H1 (cell line): ENCODE measurements around the gene USP38. TPM values are rescaled to one million over a fixed set of nuclear protein-coding genes. Genes with fewer than 3 reads are reported as not detected.

Source experiments
- CTCF ChIA-PET: fragments of 300-600 bp; sonication (Branson Sonifier 250); formaldehyde crosslinking; loops from one replicate; lab custom pipeline; 2021; ENCODE audit not compliant: partially characterized antibody; lab: Charles Lee
- POLR2A ChIA-PET: fragments of 300-600 bp; sonication (Branson Sonifier 250); formaldehyde crosslinking; loops from one replicate; lab custom pipeline; 2021; ENCODE audit warnings: inconsistent platforms; ENCODE audit not compliant: partially characterized antibody; lab: Charles Lee
- DNase-seq, 2 experiments: peaks; one replicate each; pipeline versions ENCODE4 v3.0.0 to v3.0.0-alpha.2; 2010 to 2022; ENCODE audit warnings: low spot score in 2 of 2, low read depth in 1 of 2, mixed read lengths in 1 of 2
- FAIRE-seq: peaks from 2 replicates; lab custom pipeline; 2011; peaks lifted over from hg19 to GRCh38; lab: Jason Lieb, UNC
- H2AFZ ChIP-seq: 2 replicates; pipeline ENCODE4 v1.8.1; 2012; ENCODE audit warnings: low read length, inconsistent platforms
- H2AK5ac ChIP-seq: 2 replicates; pipeline ENCODE4 v1.6.1; 2013; ENCODE audit warnings: low read depth, low read length
- H2BK120ac ChIP-seq: replicated peaks from 2 replicates; pipeline ENCODE3; 2013; ENCODE audit warnings: low read depth, low read length, inconsistent platforms
- H2BK12ac ChIP-seq: 2 replicates; pipeline ENCODE4 v1.6.1; 2013; ENCODE audit warnings: low read depth, low read length
- H2BK15ac ChIP-seq: 2 replicates; pipeline ENCODE4 v1.6.1; 2013; ENCODE audit warnings: low read length
- H2BK20ac ChIP-seq: 2 replicates; pipeline ENCODE4 v1.6.1; 2013; ENCODE audit warnings: low read length
- H2BK5ac ChIP-seq: 2 replicates; pipeline ENCODE4 v1.6.1; 2013; ENCODE audit warnings: low read depth, low read length
- H3K14ac ChIP-seq: 2 replicates; pipeline ENCODE4 v1.6.1; 2013; ENCODE audit warnings: inconsistent platforms; ENCODE audit not compliant: insufficient read length
- H3K18ac ChIP-seq: 2 replicates; pipeline ENCODE4 v1.6.1; 2013; ENCODE audit warnings: low read length; ENCODE audit errors: extremely low read depth
- H3K23ac ChIP-seq: 2 replicates; pipeline ENCODE4 v1.6.1; 2013; ENCODE audit warnings: inconsistent platforms; ENCODE audit not compliant: insufficient read length
- H3K23me2 ChIP-seq: 2 replicates; pipeline ENCODE4 v1.6.1; 2013; ENCODE audit warnings: low read depth, low read length
- H3K27ac ChIP-seq: 2 replicates; pipeline ENCODE4 v1.6.1; 2011; ENCODE audit warnings: low read depth, low read length, inconsistent platforms
- H3K27me3 ChIP-seq, 4 experiments: replicated peaks in 1 of 4; 1 replicate in 1 of 4; 2 replicates in 3 of 4; pipeline versions ENCODE4 v1.6.1 to v1.8.1; 2011 to 2013; ENCODE audit warnings: low read length in 3 of 4, mild to moderate bottlenecking in 3 of 4, inconsistent platforms in 2 of 4, mixed read lengths in 2 of 4, moderate library complexity in 1 of 4; ENCODE audit not compliant: control insufficient read depth in 3 of 4, insufficient read depth in 3 of 4; ENCODE audit errors: extremely low read depth in 1 of 4
- H3K36me3 ChIP-seq, 4 experiments: 2 replicates each; pipeline versions ENCODE4 v1.6.1 to v1.8.1; 2011 to 2013; ENCODE audit warnings: mild to moderate bottlenecking in 4 of 4, low read length in 3 of 4, moderate library complexity in 2 of 4, control low read depth in 1 of 4, inconsistent platforms in 1 of 4; ENCODE audit not compliant: insufficient read depth in 4 of 4, control insufficient read depth in 2 of 4
- H3K4ac ChIP-seq: replicated peaks from 2 replicates; pipeline ENCODE3; 2013; ENCODE audit warnings: low read length, low read depth, mixed read lengths, inconsistent platforms; ENCODE audit not compliant: insufficient read length
- H3K4me1 ChIP-seq, 4 experiments: replicated peaks in 1 of 4; 1 replicate in 1 of 4; 2 replicates in 3 of 4; pipeline versions ENCODE4 v1.6.1 to v1.8.1; 2011 to 2013; ENCODE audit warnings: low read length in 3 of 4, inconsistent platforms in 2 of 4, mixed read lengths in 1 of 4; ENCODE audit not compliant: insufficient read depth in 4 of 4, control insufficient read depth in 3 of 4
- H3K4me2 ChIP-seq, 2 experiments: 2 replicates each; pipeline versions ENCODE4 v1.6.1 to v1.8.1; 2011 to 2013; ENCODE audit warnings: low read depth in 2 of 2, low read length in 2 of 2, control low read depth in 1 of 2, inconsistent platforms in 1 of 2, mild to moderate bottlenecking in 1 of 2; ENCODE audit not compliant: insufficient read depth in 1 of 2
- H3K4me3 ChIP-seq, 4 experiments: fragments of 200-600, 300-600 bp in 1 of 4; sonication (generic), shearing (Covaris generic), sonication (Bioruptor Twin) in 1 of 4; 2 replicates each; pipeline versions ENCODE4 v1.5.1 to v1.8.1; 2011 to 2016; ENCODE audit warnings: low read length in 4 of 4, low read depth in 3 of 4, control low read depth in 2 of 4, inconsistent platforms in 2 of 4, mild to moderate bottlenecking in 2 of 4, mixed read lengths in 1 of 4, moderate library complexity in 1 of 4; ENCODE audit not compliant: insufficient read depth in 2 of 4; ENCODE audit errors: extremely low read depth in 1 of 4
- H3K56ac ChIP-seq: replicated peaks from 2 replicates; pipeline ENCODE3; 2013; ENCODE audit warnings: low read depth, mild to moderate bottlenecking, mixed read lengths, low read length, inconsistent platforms; ENCODE audit not compliant: insufficient read length
- H3K79me1 ChIP-seq: 2 replicates; pipeline ENCODE4 v1.6.1; 2013; ENCODE audit warnings: low read depth, low read length, control low read depth
- H3K79me2 ChIP-seq, 2 experiments: 2 replicates each; pipeline versions ENCODE4 v1.6.1 to v1.8.1; 2012 to 2013; ENCODE audit warnings: low read length in 2 of 2, mild to moderate bottlenecking in 2 of 2, inconsistent platforms in 1 of 2; ENCODE audit not compliant: insufficient read depth in 2 of 2, control insufficient read depth in 1 of 2
- H3K9ac ChIP-seq, 4 experiments: replicated peaks in 1 of 4; 1 replicate in 1 of 4; 2 replicates in 3 of 4; pipeline versions ENCODE4 v1.6.1 to v1.8.1; 2011 to 2013; ENCODE audit warnings: low read depth in 3 of 4, low read length in 3 of 4, control low read depth in 2 of 4, mild to moderate bottlenecking in 2 of 4, moderate library complexity in 2 of 4, inconsistent platforms in 1 of 4; ENCODE audit errors: extremely low read depth in 1 of 4
- H3K9me3 ChIP-seq, 2 experiments: 2 replicates each; pipeline versions ENCODE4 v1.6.1 to v1.8.1; 2012 to 2013; ENCODE audit warnings: mild to moderate bottlenecking in 2 of 2, moderate library complexity in 2 of 2, control low read depth in 1 of 2, inconsistent platforms in 1 of 2, low read depth in 1 of 2, low read length in 1 of 2, mixed read lengths in 1 of 2; ENCODE audit not compliant: insufficient read depth in 2 of 2
- H4K20me1 ChIP-seq, 2 experiments: replicated peaks in 1 of 2; 2 replicates each; pipeline versions ENCODE3 to v1.8.1; 2011 to 2013; ENCODE audit warnings: inconsistent platforms in 2 of 2, low read length in 2 of 2, mild to moderate bottlenecking in 1 of 2; ENCODE audit not compliant: insufficient read depth in 2 of 2, control insufficient read depth in 1 of 2
- H4K5ac ChIP-seq: 2 replicates; pipeline ENCODE4 v1.6.1; 2013; ENCODE audit warnings: low read length, low read depth, mixed read lengths, inconsistent platforms; ENCODE audit not compliant: insufficient read length
- H4K8ac ChIP-seq: 2 replicates; pipeline ENCODE4 v1.8.0; 2013; ENCODE audit warnings: mild to moderate bottlenecking, moderate library complexity, low read length, inconsistent platforms; ENCODE audit not compliant: insufficient read depth; ENCODE audit errors: extremely low read depth
- H4K91ac ChIP-seq: replicated peaks from 2 replicates; pipeline ENCODE3; 2013; ENCODE audit warnings: low read length, mixed read lengths, inconsistent platforms; ENCODE audit not compliant: insufficient read length
- BACH1 ChIP-seq: IDR thresholded peaks from 2 replicates; pipeline ENCODE4 v1.6.1; 2012; ENCODE audit warnings: low read length, improper control_type of control experiment
- CBX8 ChIP-seq: fragments of 300-800, 300-1000 bp; sonication (generic); IDR thresholded peaks from 2 replicates; pipeline ENCODE4 v1.7.1; 2016; ENCODE audit warnings: low read depth, low read length, borderline replicate concordance
- CEBPB ChIP-seq: IDR thresholded peaks from 2 replicates; pipeline ENCODE4 v1.6.1; 2012; ENCODE audit warnings: low read depth, low read length
- EZH2 ChIP-seq: fragments of 200-600 bp; sonication (generic); IDR thresholded peaks from 2 replicates; pipeline ENCODE4 v1.7.1; 2012; ENCODE audit warnings: low read depth, mild to moderate bottlenecking, moderate library complexity, low read length, inconsistent platforms; ENCODE audit not compliant: severe bottlenecking
- HDAC6 ChIP-seq: IDR thresholded peaks from one replicate; pipeline ENCODE4 v1.7.1; 2012; ENCODE audit warnings: low read depth, mild to moderate bottlenecking, inconsistent platforms, low read length, moderate library complexity
- JUND ChIP-seq: IDR thresholded peaks from 2 replicates; pipeline ENCODE4 v1.6.1; 2011; ENCODE audit warnings: mild to moderate bottlenecking, improper control_type of control experiment, low read length
- KDM1A ChIP-seq: fragments of 200-600, 300-600 bp; sonication (generic); IDR thresholded peaks from 2 replicates; pipeline ENCODE4 v1.7.1; 2016; ENCODE audit warnings: mild to moderate bottlenecking, low read length, borderline replicate concordance
- KDM4A ChIP-seq: IDR thresholded peaks from one replicate; pipeline ENCODE4 v1.7.1; 2012; ENCODE audit warnings: low read depth, mild to moderate bottlenecking, moderate library complexity, low read length, inconsistent platforms; ENCODE audit not compliant: severe bottlenecking
- KDM5A ChIP-seq: fragments of 200-600 bp; IDR thresholded peaks from 2 replicates; pipeline ENCODE4 v1.7.1; 2012; ENCODE audit warnings: mild to moderate bottlenecking, low read length, inconsistent platforms, mixed read lengths
- POLR2A ChIP-seq, 2 experiments: IDR thresholded peaks; 1 replicate in 1 of 2; 2 replicates in 1 of 2; pipeline ENCODE4 v1.6.1; 2011; ENCODE audit warnings: low read depth in 2 of 2, low read length in 2 of 2, mild to moderate bottlenecking in 2 of 2; ENCODE audit errors: control extremely low read depth in 1 of 2
- POLR2AphosphoS5 ChIP-seq: IDR thresholded peaks from 2 replicates; pipeline ENCODE4 v1.6.1; 2011; ENCODE audit warnings: low read depth, low read length
- RNF2 ChIP-seq: fragments of 200-900, 300-1000 bp; sonication (generic); IDR thresholded peaks from 2 replicates; pipeline ENCODE4 v1.7.1; 2016; ENCODE audit warnings: borderline replicate concordance, low read depth, mild to moderate bottlenecking, antibody characterized with exemption, low read length; ENCODE audit not compliant: poor library complexity, severe bottlenecking; ENCODE audit errors: missing control alignments
- SP2 ChIP-seq: IDR thresholded peaks from 2 replicates; pipeline ENCODE4 v1.6.1; 2012; ENCODE audit warnings: mild to moderate bottlenecking, low read length, inconsistent platforms
- TAF7 ChIP-seq: optimal IDR thresholded peaks from 2 replicates; pipeline ENCODE3; 2011; ENCODE audit warnings: low read depth, mild to moderate bottlenecking, inconsistent platforms, low read length, moderate library complexity, borderline replicate concordance
- TEAD4 ChIP-seq: IDR thresholded peaks from 2 replicates; pipeline ENCODE4 v1.6.1; 2012; ENCODE audit warnings: low read depth, low read length, inconsistent platforms, mixed read lengths
- YY1 ChIP-seq: IDR thresholded peaks from 2 replicates; pipeline ENCODE4 v1.6.1; 2011; ENCODE audit warnings: low read depth, mild to moderate bottlenecking, low read length
- WGBS, 2 experiments: shearing (Covaris generic) in 1 of 2; methylation state at CpG; one replicate each; pipeline versions ENCODE4 v1.1.6 to v1.1.7; 2013 to 2015; ENCODE audit warnings: low lambda C conversion rate in 2 of 2, mixed read lengths in 2 of 2, inconsistent platforms in 1 of 2, low coverage in 1 of 2, missing lambda C conversion rate in 1 of 2; ENCODE audit not compliant: insufficient replicate concordance in 2 of 2, insufficient coverage in 1 of 2, insufficient read length in 1 of 2; ENCODE audit errors: extremely low coverage in 1 of 2, missing lambda C conversion rate in 1 of 2; 5-methylcytosine and 5-hydroxymethylcytosine counted together
- polyA plus RNA-seq, 7 experiments: library from polyadenylated mRNA; depleted of rRNA in 3 of 7; stranded (reverse) in 5 of 7; unstranded in 2 of 7; fragments of >200 nt in 5 of 7; fragments of 200-250 nt in 2 of 7; gene quantifications; 1 replicate in 5 of 7; 2 replicates in 1 of 7; 4 replicates in 1 of 7; pipeline versions ENCODE4 v1.2.1 to v1.2.3, GENCODE V29; 2011 to 2013; ENCODE audit warnings: missing spikeins in 2 of 7, mixed read lengths in 2 of 7
- total RNA-seq: library from RNA; stranded (reverse); fragmentation: NEBNext Ultra II Directional; extraction: Animal tissue kit (Norgen Biotek cat#: 25700); gene quantifications from 2 replicates; pipeline ENCODE4 v1.2.1, GENCODE V29; 2021

USP38 gene
- total and polyA plus RNA-seq, 2 of the 8 experiments (the other 6 are each of a cell fraction or from before 2014, with no cell fraction given) = 3.2 to 10.5 TPM

GRCh38 chr4:143230683-143231082, 46.0 kb downstream of the USP38 start:
- Histone ChIP-seq H3K27ac (no peak overlapping the region), H3K23ac (no peak overlapping the region), H3K9ac (no peak overlapping the region), H3K18ac (no peak overlapping the region), H2AK5ac (no peak overlapping the region), H3K56ac (no peak overlapping the region), H3K4me3 (no peak overlapping the region), H3K4me1 (no peaks in the 10 kb centered on the region), H2BK15ac (no peak overlapping the region), H3K79me1 (no peaks in the 10 kb centered on the region), H3K4me2 (no peak overlapping the region), H3K4ac (no peak overlapping the region), H4K91ac (no peak overlapping the region), H2AFZ (no peak overlapping the region), H2BK12ac (no peak overlapping the region), H2BK5ac (no peak overlapping the region), H3K36me3 (no peaks in the 10 kb centered on the region; a peak in 1 of 8 replicates), H4K20me1 (no peaks in the 10 kb centered on the region), H2BK120ac (no peak overlapping the region), H4K8ac (no peak overlapping the region), H3K79me2 (no peaks in the 10 kb centered on the region), H2BK20ac (no peak overlapping the region), H3K27me3 (no peaks in the 10 kb centered on the region), H3K14ac (no peak overlapping the region), H3K9me3 (no peaks in the 10 kb centered on the region), H4K5ac (no peak overlapping the region), H3K23me2 (no peaks in the 10 kb centered on the region)
- ChIA-PET CTCF (interaction anchor here (0.5 kb wide), 1 partner anchor 328 kb away, joined by 3 read pairs; no protein-coding TSS in a partner anchor), POLR2A (no interaction called here)
- 88% methylated on average over 3 of the region's 3 CpGs; no CpG with 5 or more reads in 1 of the 2 experiments for WGBS, 2 experiments
- DNase-seq (no peak), FAIRE-seq (no peak)
- TF ChIP-seq POLR2AphosphoS5 (no peak), HDAC6 (no peak), CEBPB (no peak), EZH2 (no peak), BACH1 (no peak), KDM4A (no peak), TEAD4 (no peak), SP2 (no peak), RNF2 (no peak), KDM1A (no peak), YY1 (no peak), POLR2A (IDR thresholded peaks at IDR 0.05; ENCODE audit: control extremely low read depth in 1 of 2, low read depth in 2 of 2, low read length in 2 of 2) (no peak), KDM5A (no peak), JUND (no peak), CBX8 (no peak), TAF7 (no peak)
